Adrenal gland (tissue), 5 donors: ENCODE results near the gene RAB6B.

Experiments
- CTCF ChIP-seq, 6 experiments: fragments of 450-650 bp in 4 of 6; fragments of 200-600 bp in 2 of 6; sonication (generic) in 1 of 6; IDR thresholded peaks; 1 replicate in 5 of 6; 2 replicates in 1 of 6; pipeline versions ENCODE4 v1.5.1 to v1.8.0; 2016 to 2021; ENCODE audit warnings: antibody characterized with exemption in 6 of 6, mild to moderate bottlenecking in 2 of 6, moderate library complexity in 1 of 6
- POLR2A ChIP-seq, 2 donors: fragments of 450-650 bp; IDR thresholded peaks; one replicate each; pipeline ENCODE4 v1.6.1; 2017; ENCODE audit warnings: antibody characterized with exemption in 2 of 2, mild to moderate bottlenecking in 2 of 2, moderate library complexity in 1 of 2
- donor health status: DM: no; HTN: no; CAD: no.

- TF ChIP-seq CTCF (IDR thresholded peaks at IDR 0.05) (no peak), POLR2A (IDR thresholded peaks at IDR 0.05) (no peak)
Observed at GRCh38 chr3:133831966-133832801, 63.5 kb downstream of the RAB6B start.
